NCI-H2227 (cell line): ENCODE data around the gene FGD1.

Experiments
- DNase-seq: peaks from one replicate; lab custom pipeline; 2025; ENCODE audit not compliant: unreplicated experiment; lab: John Stamatoyannopoulos, UW

The FGD1 gene

GRCh38 chrX:54473993-54474859 lies 21.8 kb downstream of the FGD1 start:
- DNase-seq = no peak

GRCh38 chrX:54470054-54470760 lies 25.8 kb downstream of the FGD1 start:
- no peak for DNase-seq

GRCh38 chrX:54452920-54453319 lies 43.1 kb downstream of the FGD1 start:
- DNase-seq = peak; percentile 69

- no peak for DNase-seq
These were observed 46.1 kb downstream of the FGD1 start for GRCh38 chrX:54449929-54450328.

- DNase-seq = no peak
These were observed 48.6 kb downstream of the FGD1 start for GRCh38 chrX:54447461-54447860.

GRCh38 chrX:54446084-54446483 lies 50.0 kb downstream of the FGD1 start:
- no peak for DNase-seq

GRCh38 chrX:54444752-54445151 lies 51.3 kb downstream of the FGD1 start:
- no peak for DNase-seq

- DNase-seq = no peak
These were observed 53.2 kb downstream of the FGD1 start for GRCh38 chrX:54442790-54443189.

- peak; percentile 92 for DNase-seq
These were observed 55.8 kb downstream of the FGD1 start, which contains the start of gene TSR2 for GRCh38 chrX:54439960-54440871. Gene TSR2 (plus strand): TSS chrX:54440404. CDS start chrX:54440422, 18 bp downstream.

GRCh38 chrX:54435121-54435520 lies 60.9 kb downstream of the FGD1 start:
- no peak for DNase-seq

- DNase-seq = no peak
These were observed 65.5 kb downstream of the FGD1 start for GRCh38 chrX:54430519-54430918.

- no peak for DNase-seq
These were observed 68.1 kb downstream of the FGD1 start for GRCh38 chrX:54427837-54428424.

GRCh38 chrX:54423161-54423888 lies 72.7 kb downstream of the FGD1 start:
- DNase-seq = no peak

GRCh38 chrX:54422168-54422567 lies 73.9 kb downstream of the FGD1 start:
- no peak for DNase-seq

- no peak for DNase-seq
These were observed 76.3 kb downstream of the FGD1 start for GRCh38 chrX:54419559-54420302.

GRCh38 chrX:54416965-54417364 lies 79.1 kb downstream of the FGD1 start:
- no peak for DNase-seq

- DNase-seq = no peak
These were observed 80.3 kb downstream of the FGD1 start for GRCh38 chrX:54415534-54416350.

GRCh38 chrX:54413753-54414152 lies 82.3 kb downstream of the FGD1 start:
- DNase-seq = no peak

- no peak for DNase-seq
These were observed 84.3 kb downstream of the FGD1 start for GRCh38 chrX:54411732-54412131.
